ENCODE data around the gene KIF6. TPM values are rescaled to one million over a fixed set of nuclear protein-coding genes. Genes with fewer than 3 reads are reported as not detected.

The KIF6 gene
- total RNA-seq, 4 donors from 2014 or later = 0.19 to 0.38 TPM; not detected in 2

DNA sequence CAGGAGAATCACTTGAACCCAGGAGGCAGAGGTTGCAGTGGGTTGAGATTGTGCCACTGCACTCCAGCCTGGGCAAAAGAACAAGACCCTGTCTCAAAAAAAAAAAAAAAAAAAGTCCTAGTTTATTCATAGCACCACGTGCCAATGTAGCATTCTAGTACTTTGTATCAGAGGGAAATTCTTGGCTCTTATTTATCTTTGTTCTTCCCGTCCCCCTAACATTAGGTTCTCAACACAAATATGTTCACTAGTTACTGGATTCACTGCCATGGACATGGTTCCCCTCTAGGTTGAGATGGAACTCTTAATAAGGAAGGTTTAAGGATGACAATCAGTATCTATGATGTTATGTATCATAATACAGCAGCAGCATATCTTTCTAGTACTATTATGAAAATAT, 178.5 kb downstream of the KIF6 start:
- no peak for DNase-seq (ENCODE audit: low spot score)
- ATAC-seq (ENCODE audit: low FRiP score) = no peak
- TF ChIP-seq, protein P1, sequence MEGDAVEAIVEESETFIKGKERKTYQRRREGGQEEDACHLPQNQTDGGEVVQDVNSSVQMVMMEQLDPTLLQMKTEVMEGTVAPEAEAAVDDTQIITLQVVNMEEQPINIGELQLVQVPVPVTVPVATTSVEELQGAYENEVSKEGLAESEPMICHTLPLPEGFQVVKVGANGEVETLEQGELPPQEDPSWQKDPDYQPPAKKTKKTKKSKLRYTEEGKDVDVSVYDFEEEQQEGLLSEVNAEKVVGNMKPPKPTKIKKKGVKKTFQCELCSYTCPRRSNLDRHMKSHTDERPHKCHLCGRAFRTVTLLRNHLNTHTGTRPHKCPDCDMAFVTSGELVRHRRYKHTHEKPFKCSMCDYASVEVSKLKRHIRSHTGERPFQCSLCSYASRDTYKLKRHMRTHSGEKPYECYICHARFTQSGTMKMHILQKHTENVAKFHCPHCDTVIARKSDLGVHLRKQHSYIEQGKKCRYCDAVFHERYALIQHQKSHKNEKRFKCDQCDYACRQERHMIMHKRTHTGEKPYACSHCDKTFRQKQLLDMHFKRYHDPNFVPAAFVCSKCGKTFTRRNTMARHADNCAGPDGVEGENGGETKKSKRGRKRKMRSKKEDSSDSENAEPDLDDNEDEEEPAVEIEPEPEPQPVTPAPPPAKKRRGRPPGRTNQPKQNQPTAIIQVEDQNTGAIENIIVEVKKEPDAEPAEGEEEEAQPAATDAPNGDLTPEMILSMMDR (IDR thresholded peaks at IDR 0.05) = no peak

DNA sequence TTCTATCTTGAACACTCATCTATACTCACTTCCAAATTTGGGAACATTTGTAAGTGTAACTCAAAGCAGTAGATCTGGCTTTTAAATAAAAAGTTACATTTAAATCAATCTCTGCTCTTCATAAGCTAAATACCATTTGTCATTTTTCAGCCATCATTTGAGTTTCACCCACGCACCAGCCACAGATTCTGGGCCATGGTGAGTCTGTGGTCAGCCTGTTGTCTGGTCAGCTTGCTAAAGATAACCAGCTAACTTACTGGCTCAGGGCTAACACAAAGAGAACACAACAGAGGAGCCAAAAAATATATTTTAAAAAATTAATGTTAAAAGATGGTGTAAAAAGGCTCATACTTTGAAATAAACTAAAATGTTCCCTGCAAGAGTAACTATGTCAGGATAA, 181.3 kb downstream of the KIF6 start:
- no peak for DNase-seq (ENCODE audit: low spot score)
- no peak for ATAC-seq (ENCODE audit: low FRiP score)
- TF ChIP-seq, protein P1 (IDR thresholded peaks at IDR 0.05) = no peak

DNA sequence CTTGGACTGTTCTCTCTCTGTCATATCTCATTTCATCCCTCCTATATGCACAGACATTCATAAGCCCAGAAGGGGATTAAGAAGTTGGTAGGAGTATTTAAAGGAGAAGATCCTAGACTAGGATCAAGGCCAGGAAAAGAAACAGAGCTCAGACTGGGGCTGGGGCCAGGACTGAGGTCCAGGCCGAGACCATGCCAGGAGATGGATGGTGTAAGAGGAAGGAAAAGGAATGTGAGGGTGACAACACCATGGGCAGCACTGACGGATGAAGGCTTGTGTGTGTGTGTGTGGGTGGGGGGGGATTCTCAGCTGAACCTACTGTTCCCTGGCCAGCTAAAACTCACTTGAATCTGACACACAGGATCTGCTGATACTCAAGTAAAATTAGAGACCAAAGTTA, 182.1 kb downstream of the KIF6 start:
- DNase-seq (ENCODE audit: low spot score) (no peak), ATAC-seq (ENCODE audit: low FRiP score) (peak; percentile 66)
- TF ChIP-seq, protein P1 (IDR thresholded peaks at IDR 0.05) = no peak

DNA sequence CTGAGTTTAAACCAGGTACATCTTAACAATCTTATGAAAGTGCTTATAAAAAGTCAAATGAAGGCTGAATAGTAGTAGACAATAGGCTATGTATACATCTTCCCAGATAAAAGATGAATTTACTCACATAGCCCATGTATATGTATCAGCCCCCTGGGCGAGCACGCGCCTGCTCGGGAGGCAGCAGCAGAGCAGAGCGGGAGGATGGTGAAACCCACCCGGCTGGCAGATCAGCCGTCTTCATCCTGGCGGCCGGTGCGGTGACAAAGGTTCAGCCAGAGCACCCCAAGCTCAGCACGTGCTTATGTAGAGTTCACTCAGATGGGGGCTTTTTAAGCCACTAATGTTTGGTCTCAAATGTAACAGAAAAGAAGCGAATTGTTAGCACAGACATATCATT, 184.8 kb downstream of the KIF6 start:
- ATAC-seq (ENCODE audit: low FRiP score) = no peak
- DNase-seq (ENCODE audit: low spot score) = no peak
- TF ChIP-seq, protein P1 (IDR thresholded peaks at IDR 0.05) = no peak

DNA sequence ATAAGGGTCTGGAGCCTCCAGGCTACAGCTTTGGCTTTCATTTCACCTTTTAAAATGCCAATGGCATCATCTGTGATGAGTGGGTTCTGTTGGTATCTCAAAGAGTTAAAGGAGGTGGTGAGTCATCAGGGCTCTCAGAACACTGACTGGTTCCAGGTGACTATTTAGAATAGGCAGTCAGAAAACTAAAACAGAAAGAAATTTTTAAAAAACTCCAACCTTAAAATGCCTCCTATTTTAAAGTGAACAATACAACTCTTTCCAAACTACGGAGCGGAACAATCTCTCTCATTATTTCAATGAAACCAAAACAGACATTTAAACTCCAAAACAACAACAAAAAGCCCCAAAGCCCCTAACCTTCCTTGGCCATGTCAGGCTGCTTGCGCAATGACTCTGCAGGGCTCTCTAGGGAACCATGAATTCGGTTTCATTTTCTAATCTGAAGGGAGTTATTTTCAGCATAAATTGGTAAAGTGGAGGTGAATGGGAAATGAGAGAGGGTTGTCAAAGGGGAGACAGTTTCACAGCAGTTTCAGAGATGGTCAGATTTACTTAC, 194.9 kb downstream of the KIF6 start:
- TF ChIP-seq, protein P1 (IDR thresholded peaks at IDR 0.05) = no peak
- ATAC-seq (ENCODE audit: low FRiP score) (peak; percentile 90), DNase-seq (ENCODE audit: low spot score) (no peak)

DNA sequence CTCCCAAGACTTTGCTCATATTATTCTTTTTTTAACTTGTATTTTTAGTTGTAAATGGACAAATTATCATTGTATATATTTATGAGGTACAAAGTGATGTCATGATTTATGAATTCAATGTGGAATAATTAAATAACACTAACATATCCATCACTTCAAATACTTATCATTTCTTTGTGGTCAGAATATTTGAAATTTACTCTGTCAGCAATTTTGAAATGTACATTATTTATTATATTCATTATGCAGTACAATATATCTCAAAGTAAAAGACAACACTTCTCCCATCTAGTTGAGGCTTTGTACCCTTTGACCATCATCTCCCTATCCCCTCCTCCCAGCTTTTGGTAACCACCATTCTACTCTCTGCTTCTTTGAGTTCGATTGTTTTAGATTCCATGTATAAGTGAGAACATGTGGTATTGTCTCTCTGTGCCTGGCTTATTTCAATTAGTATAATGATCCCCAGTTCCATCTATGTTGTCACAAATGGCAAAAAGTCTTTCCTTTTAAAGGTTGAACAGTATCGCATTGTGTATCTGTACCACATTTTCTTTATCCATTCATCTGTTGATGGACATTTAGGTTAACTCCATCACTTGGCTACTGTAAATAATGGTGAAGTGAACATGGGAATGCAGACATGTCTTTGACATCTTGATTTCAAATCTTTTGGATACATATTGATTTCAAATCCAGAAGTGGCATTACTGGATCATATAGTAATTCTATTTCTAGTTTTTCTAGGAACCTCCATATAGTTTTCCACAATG, 197.2 kb downstream of the KIF6 start:
- no peak for ATAC-seq (ENCODE audit: low FRiP score)
- TF ChIP-seq, protein P1 (IDR thresholded peaks at IDR 0.05) = no peak

DNA sequence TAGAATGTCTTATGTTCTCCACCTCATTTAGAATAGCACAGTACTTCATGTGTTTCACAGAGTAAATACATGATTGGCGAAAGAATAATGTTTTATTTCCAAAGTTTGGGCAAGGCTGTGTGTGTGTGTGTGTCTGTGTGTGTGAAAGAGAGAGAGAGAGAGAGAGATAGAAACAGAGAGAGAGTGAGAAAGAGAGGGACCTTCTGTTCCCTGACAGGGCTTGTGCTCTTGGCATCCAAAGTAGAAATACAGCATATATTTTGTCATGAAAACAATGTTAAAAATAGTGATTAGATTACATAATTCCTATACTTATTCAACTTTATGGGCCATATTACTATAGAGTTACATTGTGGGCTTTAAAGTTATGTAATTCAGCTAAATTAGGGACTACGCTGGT, 201.2 kb downstream of the KIF6 start:
- ATAC-seq (ENCODE audit: low FRiP score) = no peak
- no peak for DNase-seq (ENCODE audit: low spot score)
- TF ChIP-seq, protein P1 (IDR thresholded peaks at IDR 0.05) = no peak

More for the DNA sequence above, 197.2 kb downstream of the KIF6 start:
- DNase-seq (ENCODE audit: low spot score) = no peak

All from omental fat pad (tissue), 4 donors.